PC-3 (cell line): ENCODE results near the gene PODNL1.

Experiments used
- CTCF ChIP-seq: fragments of 300-600 bp; sonication (generic); conservative IDR thresholded peaks from 2 replicates; pipeline ENCODE4 v1.5.1; 2017; ENCODE audit warnings: antibody characterized with exemption, low read depth, mild to moderate bottlenecking, low read length
- EZH2phosphoT487 ChIP-seq: fragments of 300-600 bp; sonication (generic); IDR thresholded peaks from 2 replicates; pipeline ENCODE4 v1.6.1; 2018; ENCODE audit warnings: mild to moderate bottlenecking, antibody characterized with exemption, low read length, borderline replicate concordance

GRCh38 chr19:13963603-13964105, 25.4 kb upstream of the PODNL1 start:
- TF ChIP-seq CTCF (no peak), EZH2phosphoT487 (no peak)
